Astrocyte (in vitro differentiated cells and primary cell): ENCODE results near the gene LSM14A.

ENCODE experiments used
- CTCF ChIP-seq: IDR thresholded peaks from 2 replicates; pipeline ENCODE4 v1.5.1; 2011; ENCODE audit warnings: low read depth, mild to moderate bottlenecking, inconsistent platforms, low read length, moderate library complexity; ENCODE audit not compliant: insufficient read depth
- EZH2 ChIP-seq: IDR thresholded peaks from 2 replicates; pipeline ENCODE4 v1.6.1; 2012; ENCODE audit warnings: mild to moderate bottlenecking, low read length, inconsistent platforms; ENCODE audit not compliant: insufficient read depth

GRCh38 chr19:34127684-34128189 lies 44.6 kb upstream of the LSM14A start:
- no peak for TF ChIP-seq CTCF
- TF ChIP-seq EZH2: no peak
